GM19193 (cell line): ENCODE data around the gene SLC16A10.

Experiments
- POLR2A ChIP-seq: IDR thresholded peaks from 4 replicates; pipeline ENCODE4 v1.6.1; 2011; ENCODE audit not compliant: insufficient read depth, insufficient read length; ENCODE audit errors: extremely low read depth

Gene SLC16A10

GRCh38 chr6:111087106-111087835 lies at the start of gene SLC16A10:
Gene SLC16A10, plus strand, starts transcription at chr6:111087503. Its CDS starts 250 bp downstream, at chr6:111087753.
- peak; percentile 95 for TF ChIP-seq POLR2A

- no peak for TF ChIP-seq POLR2A
These were observed 48.6 kb upstream of the SLC16A10 start for GRCh38 chr6:111038534-111039252.

- TF ChIP-seq POLR2A: no peak
These were observed 45.4 kb upstream of the SLC16A10 start for GRCh38 chr6:111041917-111042316.

- TF ChIP-seq POLR2A: no peak
These were observed 40.1 kb upstream of the SLC16A10 start for GRCh38 chr6:111047244-111047643.

- no peak for TF ChIP-seq POLR2A
These were observed 36.9 kb upstream of the SLC16A10 start for GRCh38 chr6:111050261-111051023.

GRCh38 chr6:111052171-111052570 lies 35.1 kb upstream of the SLC16A10 start:
- no peak for TF ChIP-seq POLR2A

- no peak for TF ChIP-seq POLR2A
These were observed 30.1 kb upstream of the SLC16A10 start for GRCh38 chr6:111057074-111057752.

GRCh38 chr6:111061508-111061907 lies 25.8 kb upstream of the SLC16A10 start:
- no peak for TF ChIP-seq POLR2A

GRCh38 chr6:111068109-111068865 lies 19.0 kb upstream of the SLC16A10 start:
- no peak for TF ChIP-seq POLR2A

GRCh38 chr6:111068866-111069234 lies 18.5 kb upstream of the SLC16A10 start:
- TF ChIP-seq POLR2A: no peak

- TF ChIP-seq POLR2A: no peak
These were observed 17.8 kb upstream of the SLC16A10 start for GRCh38 chr6:111069382-111070104.

- no peak for TF ChIP-seq POLR2A
These were observed 16.9 kb upstream of the SLC16A10 start for GRCh38 chr6:111070105-111071005.

- TF ChIP-seq POLR2A: no peak
These were observed 14.4 kb upstream of the SLC16A10 start for GRCh38 chr6:111072801-111073360.

GRCh38 chr6:111074311-111074710 lies 13.0 kb upstream of the SLC16A10 start:
- no peak for TF ChIP-seq POLR2A
